CD8-positive, alpha-beta memory T cell (primary cell): ENCODE results near the gene PHF13. TPM values are rescaled to one million over a fixed set of nuclear protein-coding genes. Genes with fewer than 3 reads are reported as not detected.

Source experiments
- CTCF ChIA-PET: fragments of 350-600 bp; sonication (Branson Sonifier 250); formaldehyde crosslinking; loops from one replicate; lab custom pipeline; 2021; ENCODE audit warnings: antibody characterized with exemption; lab: Charles Lee
- POLR2A ChIA-PET: fragments of 350-600 bp; sonication (Branson Sonifier 250); formaldehyde crosslinking; loops from one replicate; lab custom pipeline; 2021; ENCODE audit warnings: antibody characterized with exemption; lab: Charles Lee
- DNase-seq, 5 donors: peaks; one replicate each; pipeline versions ENCODE4 v3.0.0 to v3.0.0-alpha.2; 2020 to 2022; ENCODE audit warnings: mixed read lengths in 1 of 5
- H3K27ac ChIP-seq: one replicate; pipeline ENCODE4 v1.7.0; 2013; ENCODE audit warnings: low read depth, mild to moderate bottlenecking, low read length, moderate library complexity
- H3K27me3 ChIP-seq: 2 replicates; pipeline ENCODE4 v1.7.0; 2013; ENCODE audit warnings: low read length, mild to moderate bottlenecking; ENCODE audit not compliant: insufficient read depth, poor library complexity, severe bottlenecking
- H3K36me3 ChIP-seq: 2 replicates; pipeline ENCODE4 v1.7.0; 2013; ENCODE audit warnings: mild to moderate bottlenecking, low read length, moderate library complexity; ENCODE audit not compliant: insufficient read depth
- H3K4me1 ChIP-seq: 2 replicates; pipeline ENCODE4 v1.7.0; 2013; ENCODE audit warnings: mild to moderate bottlenecking, low read length, moderate library complexity; ENCODE audit not compliant: insufficient read depth
- H3K4me3 ChIP-seq: 2 replicates; pipeline ENCODE4 v1.7.0; 2013; ENCODE audit warnings: mild to moderate bottlenecking, low read length
- H3K9me3 ChIP-seq: 2 replicates; pipeline ENCODE4 v1.7.0; 2013; ENCODE audit warnings: mild to moderate bottlenecking, low read length
- H3K27ac Mint-ChIP-seq, 8 donors: one replicate each; pipeline ENCODE4 v1.8.0; 2020 to 2021; ENCODE audit warnings: mixed read lengths in 8 of 8, mild to moderate bottlenecking in 6 of 8, inconsistent platforms in 3 of 8, moderate library complexity in 3 of 8
- H3K27me3 Mint-ChIP-seq, 2 donors: one replicate each; pipeline ENCODE4 v1.8.0; 2020 to 2021; ENCODE audit warnings: mixed read lengths in 2 of 2, mild to moderate bottlenecking in 1 of 2, moderate library complexity in 1 of 2
- H3K36me3 Mint-ChIP-seq, 3 donors: one replicate each; pipeline ENCODE4 v1.8.0; 2020 to 2021; ENCODE audit warnings: mixed read lengths in 3 of 3, inconsistent platforms in 1 of 3, mild to moderate bottlenecking in 1 of 3
- H3K4me1 Mint-ChIP-seq, 3 donors: one replicate each; pipeline ENCODE4 v1.8.0; 2020 to 2021; ENCODE audit warnings: mixed read lengths in 3 of 3, inconsistent platforms in 1 of 3, mild to moderate bottlenecking in 1 of 3
- H3K4me3 Mint-ChIP-seq, 7 donors: one replicate each; pipeline ENCODE4 v1.8.0; 2020 to 2021; ENCODE audit warnings: mixed read lengths in 7 of 7, mild to moderate bottlenecking in 6 of 7, moderate library complexity in 4 of 7, inconsistent platforms in 2 of 7
- H3K9me3 Mint-ChIP-seq, 5 donors: one replicate each; pipeline ENCODE4 v1.8.0; 2020 to 2022; ENCODE audit warnings: mixed read lengths in 5 of 5, mild to moderate bottlenecking in 3 of 5, moderate library complexity in 2 of 5, inconsistent platforms in 1 of 5
- polyA plus RNA-seq: library from polyadenylated mRNA; unstranded; fragments of 300-500 nt; fragmentation: Illumina TruSeq; gene quantifications from one replicate; pipeline ENCODE4 v1.2.3, GENCODE V29; 2021
- total RNA-seq, 2 experiments: library from RNA; stranded (reverse); gene quantifications; one replicate each; pipeline ENCODE4 v1.2.3, GENCODE V29; 2021

Gene PHF13
- total and polyA plus RNA-seq, 3 experiments from 2014 or later, result 4.9 to 14.0 (median 12.5) TPM

GRCh38 chr1:6577831-6578525, 35.6 kb upstream of the PHF13 start:
- no peak overlapping the region for H3K4me3 ChIP-seq
- H3K36me3 ChIP-seq, result no peaks in the 10 kb centered on the region
- ChIA-PET POLR2A (interaction anchor here (4.0 kb wide), 1 partner anchor 24 kb away, joined by 64 read pairs; the partner anchor contains the start of gene KLHL21), CTCF (interaction anchor here (0.9 to 1.4 kb wide), 4 partner anchors 9 to 88 kb away, joined by 3 to 4 read pairs (median 4); partner anchors contain the start of genes NOL9 and TAS1R1)
- H3K27ac ChIP-seq, result no peak overlapping the region
- H3K27me3 ChIP-seq, result no peaks in the 10 kb centered on the region
- peak overlapping the region in 6 of 8 donors; percentile 24 to 87 (median 65) for H3K27ac Mint-ChIP-seq
- no peaks in the 10 kb centered on the region for H3K9me3 Mint-ChIP-seq
- no peak for DNase-seq
- no peaks in the 10 kb centered on the region for H3K9me3 ChIP-seq
- peaks cover 30% of the 10 kb centered on the region for H3K4me1 ChIP-seq
- H3K4me3 Mint-ChIP-seq, result peak overlapping the region in 4 of 7 donors; percentile 6 to 71 (median 44)
- peaks cover 29 to 40% (median 34%) of the 10 kb centered on the region in 3 donors for H3K4me1 Mint-ChIP-seq
- peaks cover 0 to 13% (median 0%) of the 10 kb centered on the region in 3 donors for H3K36me3 Mint-ChIP-seq
- peaks cover 0 to 3% of the 10 kb centered on the region in 2 donors for H3K27me3 Mint-ChIP-seq

GRCh38 chr1:6578624-6579373, 34.7 kb upstream of the PHF13 start:
- Mint-ChIP-seq H3K9me3 (no peaks in the 10 kb centered on the region), H3K36me3 (peaks cover 0 to 13% (median 0%) of the 10 kb centered on the region in 3 donors), H3K27ac (peak overlapping the region; percentile 87 to 98 (median 98)), H3K27me3 (peaks cover 0 to 3% of the 10 kb centered on the region in 2 donors), H3K4me1 (peaks cover 29 to 40% (median 34%) of the 10 kb centered on the region in 3 donors), H3K4me3 (peak overlapping the region; percentile 89 to 99 (median 96))
- Histone ChIP-seq H3K9me3 (no peaks in the 10 kb centered on the region), H3K4me1 (peaks cover 30% of the 10 kb centered on the region), H3K27ac (peak overlapping the region; percentile 88), H3K4me3 (peak overlapping the region; percentile 85), H3K36me3 (no peaks in the 10 kb centered on the region), H3K27me3 (no peaks in the 10 kb centered on the region)
- CTCF ChIA-PET, result interaction anchor here (0.9 to 5.2 kb wide), 4 partner anchors 21 to 68 kb away, joined by 3 to 28 read pairs (median 8); partner anchors contain the start of genes NOL9 and TAS1R1
- POLR2A ChIA-PET, result interaction anchor here (4.0 kb wide), 1 partner anchor 23 kb away, joined by 64 read pairs; the partner anchor contains the start of gene KLHL21
- DNase-seq, result no peak

- H3K9me3 ChIP-seq, result no peaks in the 10 kb centered on the region
- no peaks in the 10 kb centered on the region for H3K27me3 ChIP-seq
- peak within 1 kb of the TSS; percentile 88 for H3K27ac ChIP-seq
- DNase-seq, result peak; percentile 95 to 98 (median 96)
- Mint-ChIP-seq H3K9me3 (no peaks in the 10 kb centered on the region), H3K4me3 (peak within 1 kb of the TSS; percentile 89 to 99 (median 96)), H3K4me1 (peaks cover 33 to 43% (median 36%) of the 10 kb centered on the region in 3 donors), H3K36me3 (peaks cover 0 to 13% (median 0%) of the 10 kb centered on the region in 3 donors), H3K27ac (peak within 1 kb of the TSS; percentile 87 to 98 (median 98)), H3K27me3 (no peaks in the 10 kb centered on the region)
- CTCF ChIA-PET, result interaction anchor here (0.7 to 5.2 kb wide), 7 partner anchors 9 to 89 kb away, joined by 3 to 28 read pairs (median 4); partner anchors contain the start of genes NOL9 and TAS1R1
- H3K4me3 ChIP-seq, result peak within 1 kb of the TSS; percentile 85
- no peaks in the 10 kb centered on the region for H3K36me3 ChIP-seq
- POLR2A ChIA-PET, result interaction anchor here (0.6 to 4.0 kb wide), 8 partner anchors 9 to 205 kb away, joined by 3 to 64 read pairs (median 3); partner anchors contain the start of genes CAMTA1 and KLHL21
- peaks cover 30% of the 10 kb centered on the region for H3K4me1 ChIP-seq
Measured at GRCh38 chr1:6579374-6580118, 34.0 kb upstream of the PHF13 start, which contains the start of gene ZBTB48. Gene ZBTB48 (plus strand): TSS chr1:6579994. CDS start chr1:6580610, 616 bp downstream.

GRCh38 chr1:6580119-6580592, 33.4 kb upstream of the PHF13 start:
- DNase-seq, result no peak

GRCh38 chr1:6580593-6581409, 32.7 kb upstream of the PHF13 start:
- Histone ChIP-seq H3K36me3 (no peaks in the 10 kb centered on the region), H3K9me3 (no peaks in the 10 kb centered on the region), H3K27me3 (no peaks in the 10 kb centered on the region), H3K4me1 (peaks cover 30% of the 10 kb centered on the region), H3K4me3 (peak overlapping the region; percentile 85), H3K27ac (peak overlapping the region; percentile 88)
- Mint-ChIP-seq H3K4me3 (peak overlapping the region; percentile 89 to 99 (median 96)), H3K4me1 (peaks cover 37 to 52% (median 43%) of the 10 kb centered on the region in 3 donors), H3K36me3 (peaks cover 0 to 19% (median 0%) of the 10 kb centered on the region in 3 donors), H3K27ac (peak overlapping the region; percentile 87 to 98 (median 96)), H3K9me3 (no peaks in the 10 kb centered on the region), H3K27me3 (no peaks in the 10 kb centered on the region)
- POLR2A ChIA-PET, result interaction anchor here (0.9 to 4.0 kb wide), 5 partner anchors 9 to 204 kb away, joined by 3 to 64 read pairs (median 4); partner anchors contain the start of genes CAMTA1 and KLHL21
- no peak for DNase-seq
- CTCF ChIA-PET, result interaction anchor here (0.7 to 5.2 kb wide), 5 partner anchors 19 to 90 kb away, joined by 3 to 28 read pairs (median 4); partner anchors contain the start of genes NOL9 and TAS1R1

More at GRCh38 chr1:6580119-6580592, 33.4 kb upstream of the PHF13 start:
- POLR2A ChIA-PET, result interaction anchor here (0.6 to 4.0 kb wide), 8 partner anchors 9 to 205 kb away, joined by 3 to 64 read pairs (median 3); partner anchors contain the start of genes CAMTA1 and KLHL21
- peak overlapping the region; percentile 87 to 98 (median 98) for H3K27ac Mint-ChIP-seq
- no peaks in the 10 kb centered on the region for H3K27me3 Mint-ChIP-seq
- Histone ChIP-seq H3K27me3 (no peaks in the 10 kb centered on the region), H3K4me3 (peak overlapping the region; percentile 85), H3K36me3 (no peaks in the 10 kb centered on the region), H3K27ac (peak overlapping the region; percentile 88), H3K9me3 (no peaks in the 10 kb centered on the region), H3K4me1 (peaks cover 30% of the 10 kb centered on the region)
- H3K4me1 Mint-ChIP-seq, result peaks cover 37 to 49% (median 43%) of the 10 kb centered on the region in 3 donors
- H3K9me3 Mint-ChIP-seq, result no peaks in the 10 kb centered on the region
- H3K36me3 Mint-ChIP-seq, result peaks cover 0 to 18% (median 0%) of the 10 kb centered on the region in 3 donors
- CTCF ChIA-PET, result interaction anchor here (0.7 to 5.2 kb wide), 7 partner anchors 8 to 90 kb away, joined by 3 to 28 read pairs (median 4); partner anchors contain the start of genes NOL9 and TAS1R1
- peak overlapping the region; percentile 89 to 99 (median 96) for H3K4me3 Mint-ChIP-seq

- Mint-ChIP-seq H3K4me3 (peak overlapping the region; percentile 61 to 99 (median 96)), H3K9me3 (no peaks in the 10 kb centered on the region), H3K36me3 (peaks cover 0 to 19% (median 0%) of the 10 kb centered on the region in 3 donors), H3K4me1 (peaks cover 37 to 56% (median 43%) of the 10 kb centered on the region in 3 donors), H3K27ac (peak overlapping the region; percentile 86 to 98 (median 92)), H3K27me3 (no peaks in the 10 kb centered on the region)
- H3K27ac ChIP-seq, result peak overlapping the region; percentile 25
- ChIA-PET CTCF (interaction anchor here (1.3 to 5.2 kb wide), 3 partner anchors 18 to 91 kb away, joined by 3 to 28 read pairs (median 13); partner anchors contain the start of genes NOL9 and TAS1R1), POLR2A (interaction anchor here (0.9 to 4.0 kb wide), 2 partner anchors 20 to 44 kb away, joined by 3 to 64 read pairs; partner anchors contain the start of gene KLHL21)
- H3K9me3 ChIP-seq, result no peaks in the 10 kb centered on the region
- H3K4me3 ChIP-seq, result no peak overlapping the region
- H3K27me3 ChIP-seq, result no peaks in the 10 kb centered on the region
- H3K4me1 ChIP-seq, result peaks cover 30% of the 10 kb centered on the region
- H3K36me3 ChIP-seq, result no peaks in the 10 kb centered on the region
- no peak for DNase-seq
Measured at GRCh38 chr1:6581561-6582305, 31.8 kb upstream of the PHF13 start.
